Common myeloid progenitor, CD34-positive (primary cell): Measurements from ENCODE around the gene HBQ1.

Experiments used
- CTCF ChIA-PET: fragments of 350-600 bp; sonication (Branson Sonifier 250); formaldehyde crosslinking; loops from one replicate; lab custom pipeline; 2021; ENCODE audit warnings: antibody characterized with exemption; lab: Charles Lee
- POLR2A ChIA-PET: fragments of 350-600 bp; sonication (Branson Sonifier 250); formaldehyde crosslinking; loops from one replicate; lab custom pipeline; 2021; ENCODE audit warnings: antibody characterized with exemption; lab: Charles Lee
- DNase-seq, 3 donors: peaks; one replicate each; pipeline versions ENCODE4 v3.0.0 to v3.0.0-alpha.2; 2013
- H3K27ac ChIP-seq, 2 experiments: 1 replicate in 1 of 2; 2 replicates in 1 of 2; pipeline ENCODE4 v1.7.0; 2013; ENCODE audit warnings: inconsistent platforms in 2 of 2, low read length in 2 of 2, mild to moderate bottlenecking in 2 of 2, low read depth in 1 of 2, moderate library complexity in 1 of 2; ENCODE audit not compliant: severe bottlenecking in 2 of 2, insufficient read depth in 1 of 2, poor library complexity in 1 of 2
- H3K27me3 ChIP-seq, 5 experiments: replicated peaks in 2 of 5; 1 replicate in 3 of 5; 2 replicates in 2 of 5; pipeline versions ENCODE4 v1.6.1 to v1.7.0; 2013; ENCODE audit warnings: low read length in 4 of 5, mild to moderate bottlenecking in 2 of 5, moderate library complexity in 2 of 5, inconsistent platforms in 1 of 5; ENCODE audit not compliant: insufficient read depth in 5 of 5, control insufficient read depth in 4 of 5
- H3K36me3 ChIP-seq, 4 experiments: 1 replicate in 2 of 4; 2 replicates in 2 of 4; pipeline versions ENCODE4 v1.6.1 to v1.7.0; 2013; ENCODE audit warnings: low read length in 3 of 4, control low read depth in 1 of 4, mild to moderate bottlenecking in 1 of 4; ENCODE audit not compliant: control insufficient read depth in 4 of 4, insufficient read depth in 4 of 4
- H3K4me1 ChIP-seq, 4 experiments: 1 replicate in 3 of 4; 2 replicates in 1 of 4; pipeline versions ENCODE4 v1.6.1 to v1.7.1; 2013; ENCODE audit warnings: low read length in 3 of 4, mild to moderate bottlenecking in 3 of 4, control low read depth in 1 of 4, inconsistent platforms in 1 of 4, moderate library complexity in 1 of 4; ENCODE audit not compliant: control insufficient read depth in 4 of 4, insufficient read depth in 4 of 4; ENCODE audit errors: control extremely low read depth in 1 of 4
- H3K4me3 ChIP-seq, 7 experiments: 1 replicate in 4 of 7; 2 replicates in 3 of 7; pipeline versions ENCODE4 v1.5.1 to v1.7.0; 2013; ENCODE audit warnings: mild to moderate bottlenecking in 7 of 7, low read length in 6 of 7, moderate library complexity in 6 of 7, inconsistent platforms in 2 of 7, low read depth in 2 of 7, control low read depth in 1 of 7; ENCODE audit not compliant: insufficient read depth in 4 of 7, control insufficient read depth in 1 of 7; ENCODE audit errors: extremely low read depth in 1 of 7
- H3K9me3 ChIP-seq, 5 experiments: 1 replicate in 4 of 5; 2 replicates in 1 of 5; pipeline versions ENCODE4 v1.6.1 to v1.7.1; 2013; ENCODE audit warnings: low read length in 4 of 5, mild to moderate bottlenecking in 2 of 5, inconsistent platforms in 1 of 5, low read depth in 1 of 5, moderate library complexity in 1 of 5; ENCODE audit not compliant: control insufficient read depth in 4 of 5, insufficient read depth in 2 of 5; ENCODE audit errors: control extremely low read depth in 1 of 5
- WGBS: methylation state at CpG from one replicate; pipeline ENCODE4 v1.1.5; 2013; ENCODE audit not compliant: insufficient coverage; 5-methylcytosine and 5-hydroxymethylcytosine counted together

Gene HBQ1

DNA sequence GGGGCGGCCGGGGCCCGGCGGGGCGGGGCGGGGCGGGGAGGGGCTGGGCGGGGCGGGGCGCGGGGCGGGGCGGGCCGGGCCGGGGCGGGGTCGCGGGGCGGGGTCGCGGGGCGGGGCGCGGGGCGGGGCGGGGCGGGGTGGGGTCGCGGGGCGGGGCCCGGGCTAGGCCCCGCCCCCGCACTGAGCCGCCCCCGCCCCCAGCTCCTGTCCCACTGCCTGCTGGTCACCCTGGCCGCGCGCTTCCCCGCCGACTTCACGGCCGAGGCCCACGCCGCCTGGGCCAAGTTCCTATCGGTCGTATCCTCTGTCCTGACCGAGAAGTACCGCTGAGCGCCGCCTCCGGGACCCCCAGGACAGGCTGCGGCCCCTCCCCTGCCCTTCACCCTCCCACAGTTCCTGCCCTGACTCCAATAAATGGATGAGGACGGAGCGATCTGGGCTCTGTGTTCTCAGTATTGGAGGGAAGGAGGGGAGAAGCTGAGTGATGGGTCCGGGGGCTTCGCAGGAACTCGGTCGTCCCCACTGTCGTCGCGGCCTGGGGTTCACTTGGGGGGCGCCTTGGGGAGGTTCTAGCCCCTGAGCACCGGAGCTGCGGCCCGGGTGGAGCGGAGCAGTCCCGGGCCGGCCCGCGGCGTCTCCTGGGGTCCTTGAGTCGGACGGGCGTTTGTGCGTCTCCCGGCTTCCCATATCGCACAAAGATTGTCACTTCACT is 15.3 kb upstream of the HBQ1 start:
- Histone ChIP-seq H3K4me1 (peaks cover 0 to 25% (median 17%) of the 10 kb centered on the region in 4 experiments), H3K9me3 (no peaks in the 10 kb centered on the region), H3K27me3 (peaks cover 0 to 73% (median 37%) of the 10 kb centered on the region in 5 experiments), H3K4me3 (peak overlapping the region in 5 of 7 experiments; percentile 13 to 57 (median 35)), H3K36me3 (no peaks in the 10 kb centered on the region), H3K27ac (no peak overlapping the region)
- ChIA-PET CTCF (no interaction called here), POLR2A (interaction anchor here (0.7 kb wide), 1 partner anchor 13 kb away, joined by 4 read pairs; no protein-coding TSS in a partner anchor)
- no peak for DNase-seq
- WGBS = 1% methylated on average over 18 of the region's 77 CpGs

DNA sequence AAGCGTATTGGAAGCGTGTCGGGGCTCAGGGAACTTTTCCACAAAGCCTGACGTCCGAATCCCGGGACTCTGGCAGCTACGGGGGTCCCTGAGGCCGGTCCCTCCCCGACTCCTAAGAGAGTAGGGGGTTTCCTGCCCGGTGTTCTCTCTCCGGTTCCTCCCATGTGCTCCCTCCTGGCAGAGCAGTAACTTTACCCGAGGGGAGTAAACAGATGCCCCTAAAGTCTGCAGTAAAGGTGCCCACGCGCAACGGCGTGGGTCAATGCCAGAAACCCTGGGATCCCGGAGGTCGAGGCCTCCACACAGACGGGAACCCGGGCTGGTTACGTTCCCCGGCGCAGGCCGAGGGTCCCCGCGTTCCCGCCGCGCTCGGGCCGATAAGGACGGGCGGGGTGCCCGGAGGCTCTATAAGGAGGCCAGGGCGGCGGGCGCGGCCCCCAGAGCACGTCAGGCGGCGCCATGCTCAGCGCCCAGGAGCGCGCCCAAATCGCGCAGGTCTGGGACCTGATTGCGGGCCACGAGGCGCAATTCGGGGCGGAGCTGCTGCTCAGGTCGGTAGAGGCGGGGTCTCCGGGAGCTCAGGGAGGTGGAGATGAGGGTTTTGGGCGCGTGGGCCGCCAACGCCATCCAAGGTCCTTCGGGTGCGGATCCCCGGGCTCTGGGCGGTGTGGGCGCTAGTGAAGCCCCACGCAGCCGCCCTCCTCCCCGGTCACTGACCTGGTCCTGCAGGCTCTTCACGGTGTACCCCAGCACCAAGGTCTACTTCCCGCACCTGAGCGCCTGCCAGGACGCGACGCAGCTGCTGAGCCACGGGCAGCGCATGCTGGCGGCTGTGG is 14.5 kb upstream of the HBQ1 start, which contains the start of gene HBM:
Gene HBM (plus strand): TSS at position 440 of the 836 bp plus-strand sequence. CDS start 20 bp downstream, at position 460.
- peak within 1 kb of the TSS in 5 of 7 experiments; percentile 13 to 57 (median 35) for H3K4me3 ChIP-seq
- H3K27me3 ChIP-seq = peaks cover 0 to 77% (median 38%) of the 10 kb centered on the region in 5 experiments
- ChIA-PET POLR2A (interaction anchor here (0.7 kb wide), 1 partner anchor 12 kb away, joined by 4 read pairs; no protein-coding TSS in a partner anchor), CTCF (no interaction called here)
- no peak within 1 kb of the TSS for H3K27ac ChIP-seq
- no peaks in the 10 kb centered on the region for H3K9me3 ChIP-seq
- H3K4me1 ChIP-seq = peaks cover 0 to 27% (median 17%) of the 10 kb centered on the region in 4 experiments
- no peaks in the 10 kb centered on the region for H3K36me3 ChIP-seq
- peak in 1 of 3 donors; percentile 13 for DNase-seq
- WGBS = under 1% methylated on average over 54 of the region's 75 CpGs

DNA sequence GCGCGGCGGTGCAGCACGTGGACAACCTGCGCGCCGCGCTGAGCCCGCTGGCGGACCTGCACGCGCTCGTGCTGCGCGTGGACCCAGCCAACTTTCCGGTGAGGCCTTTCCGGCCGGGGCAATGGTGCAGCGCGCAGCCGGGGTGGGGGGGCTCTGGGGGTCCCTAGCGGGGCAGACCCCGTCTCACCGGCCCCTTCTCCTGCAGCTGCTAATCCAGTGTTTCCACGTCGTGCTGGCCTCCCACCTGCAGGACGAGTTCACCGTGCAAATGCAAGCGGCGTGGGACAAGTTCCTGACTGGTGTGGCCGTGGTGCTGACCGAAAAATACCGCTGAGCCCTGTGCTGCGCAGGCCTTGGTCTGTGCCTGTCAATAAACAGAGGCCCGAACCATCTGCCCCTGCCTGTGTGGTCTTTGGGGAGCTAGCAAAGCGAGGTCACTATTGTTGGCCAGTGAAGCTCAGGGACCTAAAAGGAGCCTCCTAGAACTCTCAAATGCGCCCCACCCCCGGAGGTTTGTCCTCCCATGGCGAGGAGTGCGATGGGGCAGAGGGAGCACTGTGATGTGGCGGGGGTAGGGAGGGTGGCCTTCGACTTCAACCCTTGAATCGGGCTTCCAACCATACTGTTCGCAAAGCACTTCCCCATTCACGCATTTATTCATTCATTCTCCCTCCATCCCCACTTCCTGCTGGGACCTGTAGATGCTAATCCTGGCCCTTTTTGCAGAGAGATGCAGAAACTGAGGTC is 13.7 kb upstream of the HBQ1 start:
- Histone ChIP-seq H3K36me3 (no peaks in the 10 kb centered on the region), H3K4me1 (peaks cover 0 to 27% (median 17%) of the 10 kb centered on the region in 4 experiments), H3K27ac (no peak overlapping the region), H3K27me3 (peaks cover 0 to 80% (median 37%) of the 10 kb centered on the region in 5 experiments), H3K4me3 (peak overlapping the region in 1 of 7 experiments; percentile 48), H3K9me3 (no peaks in the 10 kb centered on the region)
- POLR2A ChIA-PET = no interaction called here
- CTCF ChIA-PET = interaction anchor here (2.7 kb wide), 1 partner anchor 16 kb away, joined by 12 read pairs; no protein-coding TSS in a partner anchor
- peak in 1 of 3 donors; percentile 39 for DNase-seq
- 4% methylated on average over 37 of the region's 45 CpGs for WGBS

DNA sequence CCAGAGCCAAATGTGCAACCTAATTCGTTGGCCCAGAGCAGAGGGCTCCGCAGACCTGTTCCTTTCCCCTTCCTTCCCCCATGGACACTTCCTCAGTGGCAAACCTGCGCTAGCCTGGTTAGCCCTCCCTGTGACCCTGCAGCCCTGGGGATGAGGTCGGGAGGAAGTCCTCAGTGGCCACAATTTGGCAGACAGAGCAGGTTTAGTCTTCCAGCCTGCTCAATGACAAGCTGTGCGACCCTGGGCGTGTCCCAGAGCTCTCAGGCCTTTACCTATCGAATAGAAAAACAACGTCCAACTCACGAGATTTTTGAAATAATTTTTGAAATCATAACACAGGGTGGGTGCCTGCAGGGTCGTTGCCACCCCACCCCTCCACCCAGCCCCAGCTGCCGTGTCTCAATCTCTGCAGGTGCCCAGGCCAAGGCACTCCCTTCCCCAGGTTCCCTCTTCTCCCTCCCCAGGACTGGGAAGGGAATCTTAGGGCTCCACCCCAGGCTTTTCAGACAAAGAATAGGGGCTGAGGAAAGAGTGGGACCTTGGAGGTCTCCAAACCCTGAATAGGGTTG is 13.1 kb upstream of the HBQ1 start:
- Histone ChIP-seq H3K27me3 (peaks cover 0 to 79% (median 39%) of the 10 kb centered on the region in 5 experiments), H3K36me3 (no peaks in the 10 kb centered on the region), H3K4me1 (peaks cover 0 to 27% (median 17%) of the 10 kb centered on the region in 4 experiments), H3K9me3 (no peaks in the 10 kb centered on the region), H3K4me3 (no peak overlapping the region), H3K27ac (no peak overlapping the region)
- POLR2A ChIA-PET = no interaction called here
- WGBS = 10% methylated on average over 7 of the region's 11 CpGs
- CTCF ChIA-PET = interaction anchor here (1.4 to 2.7 kb wide), 3 partner anchors 11 to 195 kb away, joined by 3 to 12 read pairs (median 6); no protein-coding TSS in a partner anchor
- no peak for DNase-seq

DNA sequence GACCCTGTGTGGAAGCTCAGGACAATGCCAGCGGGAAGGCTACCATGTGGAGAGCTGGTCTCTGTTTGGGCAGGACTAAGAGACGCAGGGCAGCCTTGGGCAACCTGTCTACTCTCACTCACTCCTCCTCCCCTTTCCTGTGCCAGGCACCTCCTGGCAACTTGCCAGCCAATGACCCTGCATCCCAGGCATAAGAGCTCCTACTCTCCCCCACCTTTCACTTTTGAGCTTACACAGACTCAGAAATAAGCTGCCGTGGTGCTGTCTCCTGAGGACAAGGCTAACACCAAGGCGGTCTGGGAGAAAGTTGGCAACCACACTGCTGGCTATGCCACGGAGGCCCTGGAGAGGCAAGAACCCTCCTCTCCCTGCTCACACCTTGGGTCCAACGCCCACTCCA is 11.8 kb upstream of the HBQ1 start:
- no peaks in the 10 kb centered on the region for H3K36me3 ChIP-seq
- no peak overlapping the region for H3K27ac ChIP-seq
- H3K4me3 ChIP-seq = no peak overlapping the region
- DNase-seq = peak in 1 of 3 donors; percentile 7
- ChIA-PET POLR2A (interaction anchor here (0.6 kb wide), 1 partner anchor 30 kb away, joined by 4 read pairs; the partner anchor contains the start of gene NPRL3), CTCF (interaction anchor here (1.0 to 2.7 kb wide), 6 partner anchors 10 to 194 kb away, joined by 3 to 12 read pairs (median 4); no protein-coding TSS in a partner anchor)
- H3K27me3 ChIP-seq = peaks cover 0 to 74% (median 34%) of the 10 kb centered on the region in 5 experiments
- H3K9me3 ChIP-seq = no peaks in the 10 kb centered on the region
- H3K4me1 ChIP-seq = peaks cover 0 to 29% (median 19%) of the 10 kb centered on the region in 4 experiments
- WGBS = 79% methylated on average over 5 of the region's 6 CpGs

DNA sequence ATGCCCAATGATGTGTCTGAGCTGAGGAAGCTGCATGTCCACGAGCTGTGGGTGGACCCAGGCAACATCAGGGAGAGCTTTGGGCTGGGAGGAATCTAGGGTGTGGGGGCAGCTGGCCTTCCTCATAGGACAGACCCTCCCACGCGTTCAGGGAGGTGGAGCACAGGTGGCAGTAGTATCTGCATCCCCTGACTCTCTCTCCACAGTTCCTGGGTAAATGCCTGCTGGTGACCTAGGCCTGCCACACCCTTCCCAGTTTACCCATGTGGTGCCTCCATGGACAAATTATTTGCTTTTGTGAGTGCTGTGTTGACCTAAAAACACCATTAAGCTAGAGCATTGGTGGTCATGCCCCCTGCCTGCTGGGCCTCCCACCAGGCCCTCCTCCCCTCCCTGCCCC is 11.2 kb upstream of the HBQ1 start:
- H3K27ac ChIP-seq = no peak overlapping the region
- no peaks in the 10 kb centered on the region for H3K36me3 ChIP-seq
- CTCF ChIA-PET = interaction anchor here (1.0 to 2.7 kb wide), 4 partner anchors 10 to 19 kb away, joined by 3 to 12 read pairs (median 4); no protein-coding TSS in a partner anchor
- H3K4me1 ChIP-seq = peaks cover 0 to 31% (median 20%) of the 10 kb centered on the region in 4 experiments
- H3K27me3 ChIP-seq = peaks cover 0 to 79% (median 34%) of the 10 kb centered on the region in 5 experiments
- peaks cover 0 to 2% (median 0%) of the 10 kb centered on the region in 5 experiments for H3K9me3 ChIP-seq
- POLR2A ChIA-PET = no interaction called here
- H3K4me3 ChIP-seq = no peak overlapping the region
- DNase-seq = no peak
- 60% methylated on average over 1 of the region's 3 CpGs for WGBS
